ENCODE data around the gene MAP6D1.

MAP6D1 gene

DNA sequence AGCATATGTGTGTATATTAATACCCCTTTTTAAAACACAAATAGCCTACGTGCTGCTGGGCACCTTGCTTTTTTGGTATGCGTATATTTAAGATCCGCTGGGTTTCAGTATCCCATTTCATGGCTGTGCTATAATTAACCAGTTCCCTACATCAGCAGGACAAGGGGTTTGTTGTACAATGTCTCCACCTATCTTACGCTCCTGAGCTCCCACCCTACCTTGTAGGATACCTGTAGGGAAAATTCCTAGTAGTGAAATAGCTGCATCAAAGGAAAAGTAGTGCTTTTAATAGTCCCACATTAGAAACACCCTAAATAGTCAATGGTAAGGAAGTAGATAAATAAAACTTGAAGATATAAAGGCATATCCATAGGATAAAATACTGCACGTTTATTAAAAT, 1.4 kb downstream of the MAP6D1 start:
- no peak for DNase-seq (ENCODE audit: low read depth)

- no peak for DNase-seq (ENCODE audit: low read depth)
Observed at GRCh38 chr3:183822631-183823030, 2.7 kb downstream of the MAP6D1 start.

DNA sequence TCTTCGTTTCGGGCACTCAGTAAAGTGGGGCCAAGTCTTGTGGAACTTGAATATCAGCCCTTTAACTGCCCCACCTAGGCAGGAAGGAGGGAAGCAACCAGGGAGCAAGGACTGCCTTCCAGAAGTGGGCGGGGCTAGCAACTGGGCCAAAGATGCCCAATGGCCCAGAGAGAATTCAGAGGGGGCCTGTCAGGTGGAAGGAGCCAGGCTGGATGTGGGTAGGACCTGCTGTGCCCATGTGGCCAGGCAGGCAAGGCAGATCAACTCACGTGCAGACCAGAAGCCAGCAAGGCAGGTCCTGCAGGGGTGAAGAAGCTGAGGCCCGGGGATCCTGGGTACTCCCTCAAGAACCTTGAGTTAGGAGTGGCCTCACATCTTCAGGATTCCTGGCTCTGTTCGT, 5.5 kb downstream of the MAP6D1 start:
- no peak for DNase-seq (ENCODE audit: low read depth)

DNA sequence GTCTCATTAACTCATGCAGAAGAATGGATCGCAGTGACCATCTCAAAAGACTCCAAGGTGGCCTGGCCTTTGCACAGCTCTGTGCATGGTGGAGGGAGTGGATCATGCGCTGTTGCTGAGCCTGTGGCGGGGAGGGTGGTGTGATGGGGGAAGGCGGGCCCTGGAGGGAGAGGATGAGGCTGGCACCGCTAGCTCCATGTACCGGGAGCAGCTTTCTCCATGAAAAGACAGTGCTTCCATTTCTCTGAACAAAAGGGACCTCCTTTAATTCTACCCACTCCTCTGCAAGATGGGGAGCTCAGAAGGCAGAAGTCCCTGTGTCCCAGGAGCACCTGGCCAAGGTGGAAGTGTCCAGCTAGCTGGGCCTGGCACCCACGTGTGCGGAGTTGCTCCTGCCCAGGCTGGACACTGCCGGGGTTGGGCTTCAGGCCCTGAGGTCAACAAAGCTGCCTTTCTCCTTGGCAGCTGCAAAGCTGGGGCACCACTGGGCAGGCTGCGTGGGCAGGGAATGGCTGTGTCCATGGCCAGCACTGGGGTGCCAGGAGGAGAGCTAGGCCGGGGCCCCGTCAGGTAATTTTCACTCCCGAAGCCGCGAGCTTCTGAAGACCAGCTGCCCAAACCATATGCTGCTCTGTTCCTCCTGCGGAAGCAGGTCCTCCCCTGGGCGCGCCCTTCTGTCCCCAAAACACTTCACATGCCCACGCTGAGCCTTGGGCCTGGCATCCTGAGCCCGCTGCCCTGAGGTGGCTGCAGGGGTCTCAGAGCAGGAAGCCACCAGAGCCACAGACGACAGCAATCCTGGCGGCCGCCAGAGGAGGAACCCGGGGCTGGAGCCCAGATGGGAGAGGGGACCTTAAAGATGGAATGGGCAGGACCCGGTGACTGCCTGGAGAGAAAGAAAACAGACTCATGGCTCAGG, 6.4 kb downstream of the MAP6D1 start:
- no peak for DNase-seq (ENCODE audit: low read depth)

- no peak for DNase-seq (ENCODE audit: low read depth)
Observed at GRCh38 chr3:183818041-183818620, 7.2 kb downstream of the MAP6D1 start.

GRCh38 chr3:183817639-183818038, 7.7 kb downstream of the MAP6D1 start:
- DNase-seq (ENCODE audit: low read depth) = no peak

DNA sequence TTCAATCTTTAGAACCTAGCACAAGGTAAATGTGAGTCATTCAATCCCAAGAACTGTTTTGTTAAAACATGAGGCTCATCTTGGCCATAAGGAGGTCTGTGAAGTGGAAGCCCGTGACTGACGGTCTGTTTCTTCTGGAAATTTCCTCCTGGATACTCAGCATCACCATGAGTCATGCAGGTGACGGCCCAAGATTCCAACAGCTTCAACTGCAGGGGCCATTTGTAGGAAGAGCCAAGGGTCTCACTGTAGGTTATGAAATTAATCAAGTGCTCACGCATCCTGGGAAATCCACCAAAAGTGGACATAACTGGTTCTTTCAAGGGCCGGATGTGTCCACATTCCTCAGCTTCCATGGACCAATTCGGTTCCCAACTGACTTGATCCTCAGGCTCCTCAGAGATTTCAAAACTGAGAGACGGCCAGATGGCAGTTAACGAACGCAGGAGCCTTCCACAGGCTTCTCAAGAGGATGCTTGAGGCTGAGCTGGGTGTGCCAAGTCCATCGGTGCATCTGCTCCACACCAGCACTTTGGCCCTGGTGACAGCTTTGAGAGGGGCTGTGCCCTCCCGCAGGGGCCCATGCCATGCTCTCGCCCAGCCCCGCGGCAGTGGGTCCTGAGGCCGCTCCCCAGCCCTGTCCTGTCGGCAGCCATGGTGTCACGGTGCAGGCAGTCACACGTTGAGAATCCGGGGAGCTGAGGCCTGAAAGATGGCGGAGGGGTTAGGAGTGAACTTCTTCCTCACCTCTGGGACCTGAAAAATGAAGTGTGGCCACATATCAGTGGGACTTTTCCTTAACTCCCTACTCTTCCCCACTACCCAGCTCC, 8.5 kb downstream of the MAP6D1 start:
- no peak for DNase-seq (ENCODE audit: low read depth)

- no peak for DNase-seq (ENCODE audit: low read depth)
Observed at GRCh38 chr3:183815951-183816475, 9.4 kb downstream of the MAP6D1 start.

DNA sequence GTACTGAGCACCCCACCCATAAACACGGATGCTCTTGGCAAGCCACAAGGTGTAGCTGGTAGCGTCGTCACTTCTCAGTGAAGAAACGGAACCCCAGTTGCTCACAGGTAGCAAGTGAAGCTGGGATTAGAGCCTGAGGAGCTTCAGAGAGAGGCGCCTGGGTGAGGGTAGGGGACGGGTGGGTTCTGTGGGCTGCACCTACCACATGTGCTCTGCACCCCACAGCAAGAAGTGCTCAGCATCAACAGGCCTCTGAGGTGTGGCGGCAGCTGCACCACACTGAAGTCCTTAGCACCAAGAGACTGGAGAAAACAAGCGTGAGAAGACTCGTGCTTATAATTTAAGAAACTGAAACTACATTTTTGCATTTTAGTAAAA, 9.8 kb downstream of the MAP6D1 start:
- DNase-seq (ENCODE audit: low read depth) = no peak

DNA sequence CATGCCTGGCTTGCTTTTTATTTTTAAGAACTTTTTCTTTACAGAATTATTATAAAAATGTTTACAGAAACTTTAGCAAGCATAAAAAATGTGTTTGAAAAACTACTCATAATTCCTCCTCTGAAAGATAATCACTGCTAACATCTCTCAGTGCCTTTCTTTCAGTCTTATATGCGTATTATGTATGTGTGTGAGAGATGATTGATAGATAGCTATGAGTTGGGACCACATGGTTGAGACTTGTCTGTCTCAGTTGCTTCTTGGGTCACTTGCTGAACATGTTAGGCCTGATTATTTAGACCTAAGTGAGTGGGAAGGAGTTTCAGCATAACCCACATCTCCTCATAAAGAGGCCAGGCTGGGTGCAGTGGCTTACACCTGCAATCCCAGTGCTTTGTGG, 11.1 kb downstream of the MAP6D1 start:
- DNase-seq (ENCODE audit: low read depth) = no peak

- DNase-seq (ENCODE audit: low read depth) = no peak
Observed at GRCh38 chr3:183812761-183813445, 12.5 kb downstream of the MAP6D1 start.

- DNase-seq (ENCODE audit: low read depth) = no peak
Observed at GRCh38 chr3:183811638-183812037, 13.7 kb downstream of the MAP6D1 start.

DNA sequence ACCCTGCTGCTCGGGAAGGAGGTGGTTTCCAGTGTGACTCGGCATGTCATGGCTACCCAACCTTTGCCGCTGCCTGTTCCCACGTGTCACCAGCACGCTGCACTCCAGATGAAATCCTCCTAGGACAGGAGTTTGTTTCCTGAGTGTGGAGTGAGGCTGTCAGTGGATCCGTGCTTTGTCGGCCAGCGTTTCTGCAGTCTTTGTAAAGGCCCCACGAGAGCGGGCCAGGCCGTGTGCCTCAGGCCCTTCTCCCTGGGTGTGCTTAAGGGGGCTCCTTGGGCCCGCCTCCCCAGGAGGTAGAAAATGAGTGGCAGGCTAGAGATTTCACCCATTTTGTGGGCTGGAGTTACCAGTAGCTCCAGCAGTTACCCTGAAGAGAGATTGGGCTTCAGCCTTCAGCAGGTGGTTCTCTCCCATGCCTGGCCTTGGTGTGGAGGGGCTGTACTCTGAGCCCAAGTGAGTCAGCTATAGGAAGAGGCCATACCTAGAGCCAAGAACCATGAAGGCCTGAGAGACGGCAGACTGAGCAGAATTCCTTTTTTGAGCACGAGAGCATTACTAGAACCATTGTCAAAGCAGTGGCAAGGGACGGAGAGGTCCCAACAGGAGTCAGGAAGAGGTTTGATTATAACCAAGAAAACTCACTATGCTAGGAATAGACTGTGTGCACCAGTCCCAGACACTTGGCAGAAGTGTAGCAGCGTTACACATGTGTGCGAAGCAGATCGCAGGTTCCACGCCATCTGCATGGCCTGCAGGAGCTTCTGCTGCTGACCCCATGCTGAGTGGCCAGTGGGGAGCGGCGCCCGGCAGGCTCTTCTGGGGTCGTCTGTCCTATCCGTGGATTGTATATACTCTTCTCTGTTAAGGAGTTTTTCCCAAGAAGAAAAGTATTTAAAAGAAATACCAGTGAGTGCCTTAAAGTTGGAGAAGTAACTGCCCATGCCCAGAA, 14.5 kb downstream of the MAP6D1 start:
- no peak for DNase-seq (ENCODE audit: low read depth)

DNA sequence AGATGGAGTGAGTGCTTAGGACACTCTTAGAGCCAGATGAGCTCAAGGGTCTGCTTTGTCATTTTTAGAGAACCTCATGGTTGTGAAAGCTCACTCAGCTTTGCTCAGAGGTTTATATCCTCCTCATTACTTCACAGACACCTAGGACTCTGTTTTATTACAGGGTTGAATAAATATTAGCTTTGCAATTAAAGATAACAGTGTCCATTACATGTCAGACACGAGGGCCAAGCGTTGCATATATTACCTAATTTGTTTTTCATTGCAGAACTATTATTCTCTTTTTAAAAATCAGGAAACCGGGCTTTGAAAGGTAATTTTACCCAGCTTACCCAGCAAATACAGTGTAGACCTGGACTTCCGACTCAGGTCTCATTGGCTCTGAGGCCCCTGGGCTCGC, 16.1 kb downstream of the MAP6D1 start:
- DNase-seq (ENCODE audit: low read depth) = no peak

- no peak for DNase-seq (ENCODE audit: low read depth)
Observed at GRCh38 chr3:183808355-183808754, 17.0 kb downstream of the MAP6D1 start.

- no peak for DNase-seq (ENCODE audit: low read depth)
Observed at GRCh38 chr3:183807881-183808280, 17.5 kb downstream of the MAP6D1 start.

DNA sequence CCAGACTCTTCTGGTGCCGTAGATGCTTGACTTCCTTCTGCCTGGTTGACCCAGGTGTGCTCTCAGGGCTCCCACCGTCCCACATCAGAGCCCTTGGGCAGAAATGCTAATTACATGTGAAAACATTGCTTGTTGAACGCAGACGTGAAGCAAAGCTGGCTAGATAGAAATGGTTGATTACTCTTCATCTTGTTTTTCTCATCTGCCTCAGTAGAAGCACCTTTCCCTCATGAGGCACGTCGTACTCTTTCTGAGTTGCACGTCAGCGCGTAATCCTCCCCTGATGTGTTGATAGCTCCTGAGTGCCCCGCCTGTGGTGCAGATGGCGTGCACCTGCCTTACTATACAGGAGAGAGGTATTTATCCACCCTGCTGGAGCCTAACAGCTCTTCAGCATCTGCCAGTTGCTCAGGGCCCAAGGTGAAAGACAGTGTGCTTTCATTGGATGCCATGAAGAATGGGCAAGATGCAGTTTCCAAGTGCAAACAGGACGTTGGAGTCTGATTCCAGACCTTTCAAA, 18.1 kb downstream of the MAP6D1 start:
- DNase-seq (ENCODE audit: low read depth) = no peak

GRCh38 chr3:183802989-183803388, 22.4 kb downstream of the MAP6D1 start:
- no peak for DNase-seq (ENCODE audit: low read depth)

DNA sequence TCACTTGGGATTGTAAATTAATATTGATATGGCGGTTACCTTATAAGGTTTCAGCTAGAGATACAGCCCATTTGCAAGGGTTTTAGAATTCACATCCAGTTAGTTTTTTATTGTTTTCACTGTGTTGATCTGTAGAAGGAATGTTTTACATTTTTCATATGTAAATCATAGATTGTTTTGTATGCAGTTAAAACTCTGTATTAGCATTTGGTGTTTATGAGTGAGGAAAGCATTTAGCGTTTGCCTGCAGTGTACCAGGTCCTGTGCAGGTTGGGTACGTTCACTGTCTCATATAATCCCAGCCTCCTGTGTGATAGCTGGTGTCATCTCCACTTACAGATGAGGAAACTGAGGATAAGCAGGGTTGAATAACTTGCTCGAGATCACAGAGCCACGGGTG, 23.8 kb downstream of the MAP6D1 start:
- DNase-seq (ENCODE audit: low read depth) = no peak

DNA sequence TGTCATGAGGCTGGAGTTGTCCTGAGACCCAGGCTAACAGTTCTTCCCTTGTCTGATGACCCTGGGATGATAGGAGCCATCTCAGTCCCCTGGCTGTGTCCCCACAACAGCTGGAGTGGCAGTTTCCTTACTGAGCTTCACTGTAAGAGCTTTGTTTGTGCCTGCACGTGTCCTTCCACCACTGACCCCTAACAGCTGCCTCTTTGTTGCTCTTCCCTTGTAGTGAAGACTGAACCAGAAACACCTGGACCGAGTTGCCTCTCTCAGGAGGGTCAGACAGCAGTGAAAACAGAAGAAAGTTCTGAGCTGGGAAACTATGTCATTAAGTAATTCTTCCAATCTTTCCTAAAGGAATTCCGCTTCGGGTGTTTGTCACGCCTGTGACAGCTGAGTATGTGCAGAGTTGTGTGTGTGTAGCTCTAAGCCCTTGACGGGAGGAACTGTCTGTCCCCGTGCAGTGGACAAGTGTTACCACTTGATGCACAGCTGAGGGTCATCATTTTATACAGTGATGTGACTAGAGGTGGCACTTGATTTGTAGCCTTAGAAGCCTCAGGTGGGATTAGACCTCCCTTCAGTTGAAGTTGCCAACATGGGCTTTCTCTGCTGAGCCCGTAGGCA, 25.0 kb downstream of the MAP6D1 start:
- DNase-seq (ENCODE audit: low read depth) = no peak

Measured in stimulated activated CD4-positive, alpha-beta T cell treated with anti-CD3 and anti-CD28 coated beads, Interleukin-2, amount 100 ng/mL, for 4 hours (primary cell).